HepG2 (cell line): ENCODE measurements around the gene BIRC7. TPM values are rescaled to one million over a fixed set of nuclear protein-coding genes. Genes with fewer than 3 reads are reported as not detected.

Source experiments
- CBX1 ChIP-seq: IDR thresholded peaks from one replicate; pipeline ENCODE4 v1.6.1; 2016; ENCODE audit warnings: antibody characterized with exemption, low read depth
- HNRNPUL1 ChIP-seq: fragments of 200-400 bp; formaldehyde crosslinking; IDR thresholded peaks from 2 replicates; pipeline ENCODE4 v1.6.1; 2017; ENCODE audit warnings: low read depth, mild to moderate bottlenecking, low read length, moderate library complexity
- MED8 ChIP-seq: sonication (generic); formaldehyde crosslinking; IDR thresholded peaks from 2 replicates; pipeline ENCODE4 v1.8.1; 2023; ENCODE audit warnings: mild to moderate bottlenecking, missing genetic modification reagents; ENCODE audit not compliant: insufficient replicate concordance
- RBAK ChIP-seq: sonication (generic); formaldehyde crosslinking; IDR thresholded peaks from 2 replicates; pipeline ENCODE4 v1.5.1; 2020; ENCODE audit warnings: mild to moderate bottlenecking, missing genetic modification reagents
- RBM39 ChIP-seq: fragments of 200-400 bp; formaldehyde crosslinking; IDR thresholded peaks from one replicate; pipeline ENCODE4 v1.6.1; 2018; ENCODE audit warnings: antibody characterized with exemption, mild to moderate bottlenecking, low read depth, low read length; ENCODE audit not compliant: poor library complexity, severe bottlenecking
- SMARCC2 ChIP-seq: fragments of 450-650 bp; IDR thresholded peaks from 2 replicates; pipeline ENCODE4 v1.6.1; 2017; ENCODE audit warnings: antibody characterized with exemption, mild to moderate bottlenecking
- ZNF605 ChIP-seq: sonication (generic); formaldehyde crosslinking; IDR thresholded peaks from 2 replicates; pipeline ENCODE4 v1.8.0; 2022; ENCODE audit warnings: mild to moderate bottlenecking, missing genetic modification reagents
- ZNF619 ChIP-seq: sonication (generic); formaldehyde crosslinking; IDR thresholded peaks from 2 replicates; pipeline ENCODE4 v1.4.0; 2020; ENCODE audit warnings: mild to moderate bottlenecking, missing genetic modification reagents
- ZNF883 ChIP-seq: sonication (generic); formaldehyde crosslinking; IDR thresholded peaks from 2 replicates; pipeline ENCODE4 v1.5.1; 2020; ENCODE audit warnings: mild to moderate bottlenecking, missing genetic modification reagents; ENCODE audit errors: not compliant biosample characterization
- polyA plus RNA-seq, 8 experiments: library from polyadenylated mRNA; depleted of rRNA in 3 of 8; stranded (reverse) in 7 of 8; unstranded in 1 of 8; fragments of >200 nt; fragmentation: Illumina TruSeq in 4 of 8; extraction: Trizol in 4 of 8; gene quantifications; 2 replicates each; pipeline versions ENCODE4 v1.2.1 to v1.2.3, GENCODE V29; 2011 to 2016; ENCODE audit warnings: low read depth in 4 of 8, missing spikeins in 1 of 8, mixed read lengths in 1 of 8; ENCODE audit not compliant: insufficient read depth in 1 of 8
- total RNA-seq, 5 experiments: library from RNA; depleted of rRNA; stranded (reverse); fragments of >200 nt; fragmentation: Illumina TruSeq; extraction: Trizol; gene quantifications; 2 replicates each; pipeline ENCODE4 v1.2.3, GENCODE V29; 2016; ENCODE audit warnings: low read depth in 1 of 5
- TF ChIP-seq, protein P1 (sequence below): IDR thresholded peaks from 2 replicates; pipeline ENCODE4 v1.4.0; 2020; ENCODE audit warnings: mild to moderate bottlenecking, missing genetic modification reagents
- TF ChIP-seq, protein P2 (sequence below): sonication (generic); formaldehyde crosslinking; IDR thresholded peaks from 2 replicates; pipeline ENCODE4 v1.5.0; 2020; ENCODE audit warnings: mild to moderate bottlenecking, missing genetic modification reagents, borderline replicate concordance
- TF ChIP-seq, protein P3 (sequence below): sonication (generic); formaldehyde crosslinking; IDR thresholded peaks from 2 replicates; pipeline ENCODE4 v1.4.0; 2020; ENCODE audit warnings: missing genetic modification reagents
- TF ChIP-seq, protein P4 (sequence below): sonication (generic); formaldehyde crosslinking; IDR thresholded peaks from 2 replicates; pipeline ENCODE4 v1.5.1; 2020; ENCODE audit warnings: mild to moderate bottlenecking, missing genetic modification reagents, moderate library complexity
- TF ChIP-seq, protein P5 (sequence below): sonication (generic); formaldehyde crosslinking; IDR thresholded peaks from 2 replicates; pipeline ENCODE4 v1.5.0; 2020; ENCODE audit warnings: mild to moderate bottlenecking, missing genetic modification reagents, moderate library complexity

Gene BIRC7
- total and polyA plus RNA-seq, 2 of the 13 experiments (the other 11 are each of a cell fraction or from before 2014, with no cell fraction given): 0.27 to 5.1 TPM

DNA sequence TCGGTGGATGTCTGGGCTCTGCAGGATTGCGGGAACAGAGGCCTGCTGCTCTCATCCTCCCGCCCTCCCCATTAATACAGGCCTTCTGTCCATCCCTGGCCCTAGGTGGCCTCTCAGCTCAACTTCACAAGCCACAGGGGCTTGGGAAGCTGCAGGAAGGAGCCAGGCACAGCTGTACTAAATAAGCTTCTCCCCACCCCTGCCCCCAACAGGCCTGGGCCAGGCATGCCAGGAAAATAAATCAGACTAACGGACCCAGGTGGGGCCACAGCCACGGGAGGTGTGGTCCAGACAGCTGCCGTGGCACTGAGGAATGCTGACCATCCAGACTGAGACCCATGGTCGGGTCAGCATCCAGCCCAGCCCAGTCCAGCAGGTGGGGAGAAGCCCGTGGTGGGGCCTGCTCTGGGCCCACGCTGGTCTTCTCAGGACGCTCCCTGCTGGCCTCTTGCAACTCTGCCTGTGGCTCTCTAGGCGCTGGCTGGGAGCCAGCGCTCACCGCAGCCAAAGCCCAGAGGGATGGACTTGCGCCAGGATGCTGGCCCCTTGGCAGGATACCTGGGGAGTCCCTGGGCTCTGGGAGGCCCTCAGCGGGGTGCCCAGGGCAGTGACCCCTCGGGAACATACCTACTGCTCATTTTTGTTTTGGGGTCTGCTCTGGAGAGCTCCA, 11.2 kb upstream of the BIRC7 start (continued):
- TF ChIP-seq RBM39 (peak; percentile 27), MED8 (CRISPR knock-in tag) (peak; percentile 30), ZNF883 (CRISPR knock-in tag) (peak; percentile 7), CBX1 (no peak), ZNF605 (CRISPR knock-in tag) (peak; percentile 57), HNRNPUL1 (no peak), ZNF619 (CRISPR knock-in tag) (no peak), RBAK (CRISPR knock-in tag) (no peak), SMARCC2 (no peak)
- TF ChIP-seq, protein P1, sequence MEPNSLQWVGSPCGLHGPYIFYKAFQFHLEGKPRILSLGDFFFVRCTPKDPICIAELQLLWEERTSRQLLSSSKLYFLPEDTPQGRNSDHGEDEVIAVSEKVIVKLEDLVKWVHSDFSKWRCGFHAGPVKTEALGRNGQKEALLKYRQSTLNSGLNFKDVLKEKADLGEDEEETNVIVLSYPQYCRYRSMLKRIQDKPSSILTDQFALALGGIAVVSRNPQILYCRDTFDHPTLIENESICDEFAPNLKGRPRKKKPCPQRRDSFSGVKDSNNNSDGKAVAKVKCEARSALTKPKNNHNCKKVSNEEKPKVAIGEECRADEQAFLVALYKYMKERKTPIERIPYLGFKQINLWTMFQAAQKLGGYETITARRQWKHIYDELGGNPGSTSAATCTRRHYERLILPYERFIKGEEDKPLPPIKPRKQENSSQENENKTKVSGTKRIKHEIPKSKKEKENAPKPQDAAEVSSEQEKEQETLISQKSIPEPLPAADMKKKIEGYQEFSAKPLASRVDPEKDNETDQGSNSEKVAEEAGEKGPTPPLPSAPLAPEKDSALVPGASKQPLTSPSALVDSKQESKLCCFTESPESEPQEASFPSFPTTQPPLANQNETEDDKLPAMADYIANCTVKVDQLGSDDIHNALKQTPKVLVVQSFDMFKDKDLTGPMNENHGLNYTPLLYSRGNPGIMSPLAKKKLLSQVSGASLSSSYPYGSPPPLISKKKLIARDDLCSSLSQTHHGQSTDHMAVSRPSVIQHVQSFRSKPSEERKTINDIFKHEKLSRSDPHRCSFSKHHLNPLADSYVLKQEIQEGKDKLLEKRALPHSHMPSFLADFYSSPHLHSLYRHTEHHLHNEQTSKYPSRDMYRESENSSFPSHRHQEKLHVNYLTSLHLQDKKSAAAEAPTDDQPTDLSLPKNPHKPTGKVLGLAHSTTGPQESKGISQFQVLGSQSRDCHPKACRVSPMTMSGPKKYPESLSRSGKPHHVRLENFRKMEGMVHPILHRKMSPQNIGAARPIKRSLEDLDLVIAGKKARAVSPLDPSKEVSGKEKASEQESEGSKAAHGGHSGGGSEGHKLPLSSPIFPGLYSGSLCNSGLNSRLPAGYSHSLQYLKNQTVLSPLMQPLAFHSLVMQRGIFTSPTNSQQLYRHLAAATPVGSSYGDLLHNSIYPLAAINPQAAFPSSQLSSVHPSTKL (CRISPR knock-in tag): 0 out of 2 replicates have a peak, but pooled peaks have one; percentile 20
- TF ChIP-seq, protein P2, sequence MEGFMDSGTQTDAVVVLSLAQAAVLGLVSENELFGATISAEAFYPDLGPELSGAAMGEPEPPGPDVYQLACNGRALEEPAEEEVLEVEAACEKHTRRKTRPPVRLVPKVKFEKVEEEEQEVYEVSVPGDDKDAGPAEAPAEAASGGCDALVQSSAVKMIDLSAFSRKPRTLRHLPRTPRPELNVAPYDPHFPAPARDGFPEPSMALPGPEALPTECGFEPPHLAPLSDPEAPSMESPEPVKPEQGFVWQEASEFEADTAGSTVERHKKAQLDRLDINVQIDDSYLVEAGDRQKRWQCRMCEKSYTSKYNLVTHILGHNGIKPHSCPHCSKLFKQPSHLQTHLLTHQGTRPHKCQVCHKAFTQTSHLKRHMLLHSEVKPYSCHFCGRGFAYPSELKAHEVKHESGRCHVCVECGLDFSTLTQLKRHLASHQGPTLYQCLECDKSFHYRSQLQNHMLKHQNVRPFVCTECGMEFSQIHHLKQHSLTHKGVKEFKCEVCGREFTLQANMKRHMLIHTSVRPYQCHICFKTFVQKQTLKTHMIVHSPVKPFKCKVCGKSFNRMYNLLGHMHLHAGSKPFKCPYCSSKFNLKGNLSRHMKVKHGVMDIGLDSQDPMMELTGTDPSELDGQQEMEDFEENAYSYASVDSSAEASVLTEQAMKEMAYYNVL: 0 out of 2 replicates have a peak, but pooled peaks have one; percentile 31
- TF ChIP-seq, protein P3, sequence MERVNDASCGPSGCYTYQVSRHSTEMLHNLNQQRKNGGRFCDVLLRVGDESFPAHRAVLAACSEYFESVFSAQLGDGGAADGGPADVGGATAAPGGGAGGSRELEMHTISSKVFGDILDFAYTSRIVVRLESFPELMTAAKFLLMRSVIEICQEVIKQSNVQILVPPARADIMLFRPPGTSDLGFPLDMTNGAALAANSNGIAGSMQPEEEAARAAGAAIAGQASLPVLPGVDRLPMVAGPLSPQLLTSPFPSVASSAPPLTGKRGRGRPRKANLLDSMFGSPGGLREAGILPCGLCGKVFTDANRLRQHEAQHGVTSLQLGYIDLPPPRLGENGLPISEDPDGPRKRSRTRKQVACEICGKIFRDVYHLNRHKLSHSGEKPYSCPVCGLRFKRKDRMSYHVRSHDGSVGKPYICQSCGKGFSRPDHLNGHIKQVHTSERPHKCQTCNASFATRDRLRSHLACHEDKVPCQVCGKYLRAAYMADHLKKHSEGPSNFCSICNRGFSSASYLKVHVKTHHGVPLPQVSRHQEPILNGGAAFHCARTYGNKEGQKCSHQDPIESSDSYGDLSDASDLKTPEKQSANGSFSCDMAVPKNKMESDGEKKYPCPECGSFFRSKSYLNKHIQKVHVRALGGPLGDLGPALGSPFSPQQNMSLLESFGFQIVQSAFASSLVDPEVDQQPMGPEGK (CRISPR knock-in tag): 0 out of 2 replicates have a peak, but pooled peaks have one; percentile 9
- TF ChIP-seq, protein P4, sequence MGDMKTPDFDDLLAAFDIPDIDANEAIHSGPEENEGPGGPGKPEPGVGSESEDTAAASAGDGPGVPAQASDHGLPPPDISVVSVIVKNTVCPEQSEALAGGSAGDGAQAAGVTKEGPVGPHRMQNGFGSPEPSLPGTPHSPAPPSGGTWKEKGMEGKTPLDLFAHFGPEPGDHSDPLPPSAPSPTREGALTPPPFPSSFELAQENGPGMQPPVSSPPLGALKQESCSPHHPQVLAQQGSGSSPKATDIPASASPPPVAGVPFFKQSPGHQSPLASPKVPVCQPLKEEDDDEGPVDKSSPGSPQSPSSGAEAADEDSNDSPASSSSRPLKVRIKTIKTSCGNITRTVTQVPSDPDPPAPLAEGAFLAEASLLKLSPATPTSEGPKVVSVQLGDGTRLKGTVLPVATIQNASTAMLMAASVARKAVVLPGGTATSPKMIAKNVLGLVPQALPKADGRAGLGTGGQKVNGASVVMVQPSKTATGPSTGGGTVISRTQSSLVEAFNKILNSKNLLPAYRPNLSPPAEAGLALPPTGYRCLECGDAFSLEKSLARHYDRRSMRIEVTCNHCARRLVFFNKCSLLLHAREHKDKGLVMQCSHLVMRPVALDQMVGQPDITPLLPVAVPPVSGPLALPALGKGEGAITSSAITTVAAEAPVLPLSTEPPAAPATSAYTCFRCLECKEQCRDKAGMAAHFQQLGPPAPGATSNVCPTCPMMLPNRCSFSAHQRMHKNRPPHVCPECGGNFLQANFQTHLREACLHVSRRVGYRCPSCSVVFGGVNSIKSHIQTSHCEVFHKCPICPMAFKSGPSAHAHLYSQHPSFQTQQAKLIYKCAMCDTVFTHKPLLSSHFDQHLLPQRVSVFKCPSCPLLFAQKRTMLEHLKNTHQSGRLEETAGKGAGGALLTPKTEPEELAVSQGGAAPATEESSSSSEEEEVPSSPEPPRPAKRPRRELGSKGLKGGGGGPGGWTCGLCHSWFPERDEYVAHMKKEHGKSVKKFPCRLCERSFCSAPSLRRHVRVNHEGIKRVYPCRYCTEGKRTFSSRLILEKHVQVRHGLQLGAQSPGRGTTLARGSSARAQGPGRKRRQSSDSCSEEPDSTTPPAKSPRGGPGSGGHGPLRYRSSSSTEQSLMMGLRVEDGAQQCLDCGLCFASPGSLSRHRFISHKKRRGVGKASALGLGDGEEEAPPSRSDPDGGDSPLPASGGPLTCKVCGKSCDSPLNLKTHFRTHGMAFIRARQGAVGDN (CRISPR knock-in tag): peak; percentile 38
- TF ChIP-seq, protein P5, sequence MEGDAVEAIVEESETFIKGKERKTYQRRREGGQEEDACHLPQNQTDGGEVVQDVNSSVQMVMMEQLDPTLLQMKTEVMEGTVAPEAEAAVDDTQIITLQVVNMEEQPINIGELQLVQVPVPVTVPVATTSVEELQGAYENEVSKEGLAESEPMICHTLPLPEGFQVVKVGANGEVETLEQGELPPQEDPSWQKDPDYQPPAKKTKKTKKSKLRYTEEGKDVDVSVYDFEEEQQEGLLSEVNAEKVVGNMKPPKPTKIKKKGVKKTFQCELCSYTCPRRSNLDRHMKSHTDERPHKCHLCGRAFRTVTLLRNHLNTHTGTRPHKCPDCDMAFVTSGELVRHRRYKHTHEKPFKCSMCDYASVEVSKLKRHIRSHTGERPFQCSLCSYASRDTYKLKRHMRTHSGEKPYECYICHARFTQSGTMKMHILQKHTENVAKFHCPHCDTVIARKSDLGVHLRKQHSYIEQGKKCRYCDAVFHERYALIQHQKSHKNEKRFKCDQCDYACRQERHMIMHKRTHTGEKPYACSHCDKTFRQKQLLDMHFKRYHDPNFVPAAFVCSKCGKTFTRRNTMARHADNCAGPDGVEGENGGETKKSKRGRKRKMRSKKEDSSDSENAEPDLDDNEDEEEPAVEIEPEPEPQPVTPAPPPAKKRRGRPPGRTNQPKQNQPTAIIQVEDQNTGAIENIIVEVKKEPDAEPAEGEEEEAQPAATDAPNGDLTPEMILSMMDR (CRISPR knock-in tag): peak; percentile 63
